ENCODE data around the gene TMEM245. TPM values are rescaled to one million over a fixed set of nuclear protein-coding genes. Genes with fewer than 3 reads are reported as not detected.

The TMEM245 gene
- total RNA-seq, 1 donor from 2014 or later: 34.2 TPM

DNA sequence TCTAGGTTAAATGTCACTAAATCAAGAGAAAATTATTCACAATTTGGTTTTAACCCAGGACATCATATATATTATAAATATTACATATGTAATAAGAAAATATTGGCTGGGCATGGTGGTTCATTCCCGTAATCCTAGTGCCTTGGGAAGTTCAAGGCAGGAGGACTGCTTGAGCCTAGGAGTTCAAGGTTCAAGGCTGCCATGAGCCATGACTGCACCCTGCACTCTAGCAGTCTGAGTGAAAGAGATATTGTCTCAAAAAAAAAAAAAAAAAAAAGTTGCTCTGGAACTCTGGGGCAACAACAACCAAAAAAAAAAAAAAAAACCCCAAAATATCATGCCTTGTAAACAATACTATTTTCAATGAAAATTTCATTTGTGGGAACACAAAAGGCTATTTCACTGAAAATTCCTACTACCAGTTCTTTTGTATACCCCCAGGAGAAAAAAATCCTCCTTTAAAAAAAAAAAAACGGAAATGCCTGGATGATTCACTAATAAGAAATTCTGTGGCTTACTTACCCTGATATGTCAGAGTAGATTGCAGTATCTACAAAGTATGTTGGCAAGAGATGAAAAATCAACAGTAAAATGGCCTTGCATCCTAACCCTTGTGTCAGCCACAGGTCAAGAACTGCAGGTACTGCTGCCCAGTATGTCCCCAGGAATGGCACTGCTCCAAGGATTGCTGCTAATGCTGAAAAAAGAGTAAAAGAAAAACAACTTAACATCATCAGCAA, 83.9 kb downstream of the TMEM245 start:
- no peak for FAIRE-seq

DNA sequence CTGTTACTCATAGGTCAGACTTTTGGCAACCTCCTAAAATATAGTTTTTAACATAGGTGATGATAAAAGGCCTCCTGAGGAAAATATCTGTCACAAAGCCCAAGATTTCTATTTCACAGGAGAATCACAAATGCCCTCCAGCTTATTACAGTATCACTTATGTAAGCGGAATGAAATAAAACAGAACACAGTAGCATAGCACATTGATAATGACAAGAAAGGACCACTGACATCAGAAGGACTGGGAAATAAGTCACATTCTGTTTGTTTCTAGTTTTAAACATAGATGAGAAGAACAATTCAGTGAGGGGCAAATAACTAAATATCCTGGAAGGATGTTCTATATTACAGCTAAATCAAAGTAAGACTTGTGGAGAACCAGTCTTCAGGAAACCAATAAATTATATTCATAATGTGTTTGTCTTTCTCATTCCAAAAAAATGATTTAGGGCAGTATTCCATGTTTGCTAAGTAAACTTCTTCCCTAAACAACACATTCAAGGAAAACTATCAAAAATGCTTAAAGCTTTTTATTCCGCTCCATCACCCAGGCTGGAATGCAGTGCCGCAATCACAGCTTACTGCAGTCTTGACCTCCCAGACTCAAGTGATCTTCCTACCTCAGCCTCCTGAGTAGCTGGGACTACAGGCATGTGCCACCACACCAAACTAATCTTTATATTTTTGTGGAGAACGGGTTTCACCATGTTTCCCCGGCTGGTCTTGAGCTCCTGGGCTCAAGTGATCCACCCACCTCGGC, 85.6 kb downstream of the TMEM245 start:
- peaks cover 1% of the 10 kb centered on the region for H3K36me3 ChIP-seq (ENCODE audit: control insufficient read depth, insufficient read depth, low read length)
- FAIRE-seq: no peak

More for the DNA sequence above, 83.9 kb downstream of the TMEM245 start:
- peaks cover 1% of the 10 kb centered on the region for H3K36me3 ChIP-seq (ENCODE audit: control insufficient read depth, insufficient read depth, low read length)
- H3K27me3 ChIP-seq (ENCODE audit: control insufficient read depth, insufficient read depth, low read length): no peaks in the 10 kb centered on the region
- H3K4me3 ChIP-seq (ENCODE audit: low read depth, low read length): no peak overlapping the region
- DNase-seq (ENCODE audit: low read depth): peak; percentile 85
- TF ChIP-seq, protein P1, sequence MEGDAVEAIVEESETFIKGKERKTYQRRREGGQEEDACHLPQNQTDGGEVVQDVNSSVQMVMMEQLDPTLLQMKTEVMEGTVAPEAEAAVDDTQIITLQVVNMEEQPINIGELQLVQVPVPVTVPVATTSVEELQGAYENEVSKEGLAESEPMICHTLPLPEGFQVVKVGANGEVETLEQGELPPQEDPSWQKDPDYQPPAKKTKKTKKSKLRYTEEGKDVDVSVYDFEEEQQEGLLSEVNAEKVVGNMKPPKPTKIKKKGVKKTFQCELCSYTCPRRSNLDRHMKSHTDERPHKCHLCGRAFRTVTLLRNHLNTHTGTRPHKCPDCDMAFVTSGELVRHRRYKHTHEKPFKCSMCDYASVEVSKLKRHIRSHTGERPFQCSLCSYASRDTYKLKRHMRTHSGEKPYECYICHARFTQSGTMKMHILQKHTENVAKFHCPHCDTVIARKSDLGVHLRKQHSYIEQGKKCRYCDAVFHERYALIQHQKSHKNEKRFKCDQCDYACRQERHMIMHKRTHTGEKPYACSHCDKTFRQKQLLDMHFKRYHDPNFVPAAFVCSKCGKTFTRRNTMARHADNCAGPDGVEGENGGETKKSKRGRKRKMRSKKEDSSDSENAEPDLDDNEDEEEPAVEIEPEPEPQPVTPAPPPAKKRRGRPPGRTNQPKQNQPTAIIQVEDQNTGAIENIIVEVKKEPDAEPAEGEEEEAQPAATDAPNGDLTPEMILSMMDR (IDR thresholded peaks at IDR 0.05; ENCODE audit: insufficient read depth, low read length, severe bottlenecking): no peak

GRCh38 chr9:109031241-109031640, 88.5 kb downstream of the TMEM245 start:
- TF ChIP-seq, protein P1 (IDR thresholded peaks at IDR 0.05; ENCODE audit: insufficient read depth, low read length, severe bottlenecking): no peak
- DNase-seq (ENCODE audit: low read depth): peak; percentile 83
- Histone ChIP-seq H3K27me3 (ENCODE audit: control insufficient read depth, insufficient read depth, low read length) (no peaks in the 10 kb centered on the region), H3K4me3 (ENCODE audit: low read depth, low read length) (no peak overlapping the region), H3K36me3 (ENCODE audit: control insufficient read depth, insufficient read depth, low read length) (peaks cover 3% of the 10 kb centered on the region)
- no peak for FAIRE-seq

More for the DNA sequence above, 85.6 kb downstream of the TMEM245 start:
- DNase-seq (ENCODE audit: low read depth): no peak
- TF ChIP-seq, protein P1 (IDR thresholded peaks at IDR 0.05; ENCODE audit: insufficient read depth, low read length, severe bottlenecking): no peak
- Histone ChIP-seq H3K27me3 (ENCODE audit: control insufficient read depth, insufficient read depth, low read length) (no peaks in the 10 kb centered on the region), H3K4me3 (ENCODE audit: low read depth, low read length) (no peak overlapping the region)

- TF ChIP-seq, protein P1 (IDR thresholded peaks at IDR 0.05; ENCODE audit: insufficient read depth, low read length, severe bottlenecking): no peak
- H3K4me3 ChIP-seq (ENCODE audit: low read depth, low read length): no peak overlapping the region
- FAIRE-seq (no peak), DNase-seq (ENCODE audit: low read depth) (no peak)
- H3K27me3 ChIP-seq (ENCODE audit: control insufficient read depth, insufficient read depth, low read length): no peaks in the 10 kb centered on the region
- H3K36me3 ChIP-seq (ENCODE audit: control insufficient read depth, insufficient read depth, low read length): peaks cover 3% of the 10 kb centered on the region
Observed at GRCh38 chr9:109030426-109030825, 89.3 kb downstream of the TMEM245 start.

DNA sequence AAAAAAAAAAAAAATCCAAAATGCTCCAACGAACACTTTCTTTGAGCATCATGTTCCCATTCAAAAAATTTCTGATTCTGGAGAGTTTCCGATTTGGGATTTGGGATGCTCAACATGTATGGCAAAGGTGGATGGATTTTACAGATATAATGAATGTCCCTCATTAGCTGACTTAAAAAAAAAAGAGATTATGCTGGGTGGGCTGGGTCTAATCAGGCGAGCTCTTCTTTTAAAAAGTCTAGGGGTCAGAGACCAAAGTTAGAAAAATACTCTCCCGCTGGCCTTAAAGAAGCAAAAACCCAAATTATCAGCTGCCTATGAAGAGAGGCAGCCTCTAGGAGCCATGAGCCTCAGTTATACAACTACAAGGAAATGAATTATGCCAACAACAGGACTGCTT, 91.3 kb downstream of the TMEM245 start:
- TF ChIP-seq, protein P1 (IDR thresholded peaks at IDR 0.05; ENCODE audit: insufficient read depth, low read length, severe bottlenecking): no peak
- DNase-seq (ENCODE audit: low read depth) (no peak), FAIRE-seq (no peak)
- no peaks in the 10 kb centered on the region for H3K27me3 ChIP-seq (ENCODE audit: control insufficient read depth, insufficient read depth, low read length)
- peaks cover 3% of the 10 kb centered on the region for H3K36me3 ChIP-seq (ENCODE audit: control insufficient read depth, insufficient read depth, low read length)
- H3K4me3 ChIP-seq (ENCODE audit: low read depth, low read length): no peak overlapping the region
